ENCODE data around the gene TCF12.

DNA sequence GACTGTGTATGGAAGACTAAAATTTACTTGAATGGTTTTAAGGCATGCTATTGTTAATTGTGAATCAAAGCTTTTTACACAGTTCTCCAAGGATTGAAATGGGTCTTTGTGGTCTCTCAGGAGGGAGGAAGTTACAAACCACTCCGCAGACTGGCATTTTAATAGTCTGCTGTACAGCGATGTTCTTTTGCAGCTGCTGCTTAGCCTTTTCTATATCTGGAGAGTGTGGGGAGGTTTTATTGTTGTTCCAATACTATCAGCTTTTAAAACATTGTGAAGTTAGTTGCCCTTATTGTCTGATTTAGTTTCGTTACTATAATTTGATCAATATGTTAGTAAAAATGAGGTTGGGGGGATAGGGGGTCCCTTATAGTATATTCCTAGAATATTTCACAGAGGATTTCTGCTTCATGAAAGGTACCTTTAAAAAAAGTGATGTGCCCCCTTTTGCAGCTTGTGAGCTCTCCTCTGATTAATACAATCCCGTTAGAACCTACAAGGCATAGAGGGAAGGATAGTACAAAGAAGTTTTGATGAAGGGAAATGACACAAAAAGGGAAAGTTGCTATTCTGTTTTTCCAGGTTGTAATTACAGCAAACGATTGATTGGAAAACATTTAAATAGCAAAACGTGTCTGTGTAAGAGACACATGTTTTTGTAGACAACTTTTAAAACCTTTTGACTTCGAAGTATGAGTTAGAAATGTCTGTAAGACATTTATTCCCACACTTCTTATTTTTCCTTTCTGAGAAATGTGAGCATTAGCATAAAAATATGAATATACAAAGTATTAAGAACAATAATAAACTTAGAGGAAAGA is 299.5 kb downstream of the TCF12 start:
- TF ChIP-seq, protein P1, sequence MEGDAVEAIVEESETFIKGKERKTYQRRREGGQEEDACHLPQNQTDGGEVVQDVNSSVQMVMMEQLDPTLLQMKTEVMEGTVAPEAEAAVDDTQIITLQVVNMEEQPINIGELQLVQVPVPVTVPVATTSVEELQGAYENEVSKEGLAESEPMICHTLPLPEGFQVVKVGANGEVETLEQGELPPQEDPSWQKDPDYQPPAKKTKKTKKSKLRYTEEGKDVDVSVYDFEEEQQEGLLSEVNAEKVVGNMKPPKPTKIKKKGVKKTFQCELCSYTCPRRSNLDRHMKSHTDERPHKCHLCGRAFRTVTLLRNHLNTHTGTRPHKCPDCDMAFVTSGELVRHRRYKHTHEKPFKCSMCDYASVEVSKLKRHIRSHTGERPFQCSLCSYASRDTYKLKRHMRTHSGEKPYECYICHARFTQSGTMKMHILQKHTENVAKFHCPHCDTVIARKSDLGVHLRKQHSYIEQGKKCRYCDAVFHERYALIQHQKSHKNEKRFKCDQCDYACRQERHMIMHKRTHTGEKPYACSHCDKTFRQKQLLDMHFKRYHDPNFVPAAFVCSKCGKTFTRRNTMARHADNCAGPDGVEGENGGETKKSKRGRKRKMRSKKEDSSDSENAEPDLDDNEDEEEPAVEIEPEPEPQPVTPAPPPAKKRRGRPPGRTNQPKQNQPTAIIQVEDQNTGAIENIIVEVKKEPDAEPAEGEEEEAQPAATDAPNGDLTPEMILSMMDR (IDR thresholded peaks at IDR 0.05): no peak
- TF ChIP-seq POLR2AphosphoS5 (IDR thresholded peaks at IDR 0.05) (no peak), EP300 (IDR thresholded peaks at IDR 0.05; ENCODE audit: low read depth) (no peak), POLR2A (IDR thresholded peaks at IDR 0.05) (no peak)

All from transverse colon (tissue), 4 donors.